ENCODE data around the gene ELP1. TPM values are rescaled to one million over a fixed set of nuclear protein-coding genes. Genes with fewer than 3 reads are reported as not detected.
"Not testable (repeated sequence)": the region's sequence is repeated elsewhere in the genome, so short reads cannot be mapped to it uniquely, and the experiment has no call there.

The ELP1 gene
- total and polyA plus RNA-seq, 2 donors (not counting 3 experiments of a cell fraction or from before 2014, with no cell fraction given) = 12.6 to 21.8 TPM

- Histone ChIP-seq H3K27ac (ENCODE audit: insufficient read depth, low read depth, low read length) (no peak overlapping the region), H3K4me3 (replicated peaks in 1 of 3; ENCODE audit: insufficient read depth in 1 of 3, low read depth in 1 of 3, low read length in 3 of 3) (no peak overlapping the region), H3K9ac (replicated peaks; ENCODE audit: extremely low read depth, insufficient read depth, low read length) (no peak overlapping the region), H3K9me1 (replicated peaks; ENCODE audit: control insufficient read depth, extremely low read depth, insufficient read depth, low read length) (no peaks in the 10 kb centered on the region), H3K9me3 (replicated peaks; ENCODE audit: control insufficient read depth, insufficient read depth, low read length) (no peaks in the 10 kb centered on the region), H3K27me3 (ENCODE audit: control insufficient read depth in 2 of 2, insufficient read depth in 2 of 2, low read length in 2 of 2) (no peaks in the 10 kb centered on the region), H3K4me2 (ENCODE audit: insufficient read depth, low read length) (no peak overlapping the region), H3K79me2 (ENCODE audit: control insufficient read depth, insufficient read depth, low read length) (no peaks in the 10 kb centered on the region), H4K20me1 (replicated peaks; ENCODE audit: control insufficient read depth, extremely low read depth, insufficient read depth, low read length) (no peaks in the 10 kb centered on the region), H3K36me3 (ENCODE audit: control insufficient read depth in 2 of 2, extremely low read depth in 1 of 2, insufficient read depth in 2 of 2, low read length in 2 of 2) (peaks cover 0 to 6% of the 10 kb centered on the region in 2 experiments), H3K4me1 (ENCODE audit: control insufficient read depth, extremely low read depth, insufficient read depth, low read length) (no peaks in the 10 kb centered on the region), H2AFZ (ENCODE audit: low read depth, low read length) (no peak overlapping the region)
- intact Hi-C loops (cut with micrococcal nuclease) = no loop called here
- dilution Hi-C loops (cut with MboI; ENCODE audit: extremely low pct_ligation_motif_present, low sequenced_read_pairs) = no loop called here
- CTCF ChIA-PET = no interaction called here
- TF ChIP-seq MYC (IDR thresholded peaks at IDR 0.05; ENCODE audit: low read depth, low read length) = no peak
- no peak for TF ChIP-seq POLR2A (IDR thresholded peaks at IDR 0.05; ENCODE audit: low read depth, low read length)
- TF ChIP-seq EZH2 (IDR thresholded peaks at IDR 0.05; ENCODE audit: borderline replicate concordance, low read depth, low read length, severe bottlenecking) = no peak
- no peak for TF ChIP-seq POLR2AphosphoS5 (IDR thresholded peaks at IDR 0.05; ENCODE audit: insufficient read depth, low read depth, low read length)
- TF ChIP-seq FOS (IDR thresholded peaks at IDR 0.05; ENCODE audit: borderline replicate concordance, insufficient read depth, low read length) = no peak
- TF ChIP-seq JUN (IDR thresholded peaks at IDR 0.05; ENCODE audit: borderline replicate concordance, insufficient read depth, insufficient read length, low read depth) = no peak
- no peak for TF ChIP-seq GATA2 (IDR thresholded peaks at IDR 0.05; ENCODE audit: insufficient read depth, insufficient read length, low read depth, low read length)
- TF ChIP-seq, protein P1, sequence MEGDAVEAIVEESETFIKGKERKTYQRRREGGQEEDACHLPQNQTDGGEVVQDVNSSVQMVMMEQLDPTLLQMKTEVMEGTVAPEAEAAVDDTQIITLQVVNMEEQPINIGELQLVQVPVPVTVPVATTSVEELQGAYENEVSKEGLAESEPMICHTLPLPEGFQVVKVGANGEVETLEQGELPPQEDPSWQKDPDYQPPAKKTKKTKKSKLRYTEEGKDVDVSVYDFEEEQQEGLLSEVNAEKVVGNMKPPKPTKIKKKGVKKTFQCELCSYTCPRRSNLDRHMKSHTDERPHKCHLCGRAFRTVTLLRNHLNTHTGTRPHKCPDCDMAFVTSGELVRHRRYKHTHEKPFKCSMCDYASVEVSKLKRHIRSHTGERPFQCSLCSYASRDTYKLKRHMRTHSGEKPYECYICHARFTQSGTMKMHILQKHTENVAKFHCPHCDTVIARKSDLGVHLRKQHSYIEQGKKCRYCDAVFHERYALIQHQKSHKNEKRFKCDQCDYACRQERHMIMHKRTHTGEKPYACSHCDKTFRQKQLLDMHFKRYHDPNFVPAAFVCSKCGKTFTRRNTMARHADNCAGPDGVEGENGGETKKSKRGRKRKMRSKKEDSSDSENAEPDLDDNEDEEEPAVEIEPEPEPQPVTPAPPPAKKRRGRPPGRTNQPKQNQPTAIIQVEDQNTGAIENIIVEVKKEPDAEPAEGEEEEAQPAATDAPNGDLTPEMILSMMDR (IDR thresholded peaks at IDR 0.05; ENCODE audit: extremely low read depth in 1 of 2, insufficient read depth in 1 of 2, low read depth in 1 of 2, low read length in 2 of 2) = no peak
- TF ChIP-seq, protein P2, sequence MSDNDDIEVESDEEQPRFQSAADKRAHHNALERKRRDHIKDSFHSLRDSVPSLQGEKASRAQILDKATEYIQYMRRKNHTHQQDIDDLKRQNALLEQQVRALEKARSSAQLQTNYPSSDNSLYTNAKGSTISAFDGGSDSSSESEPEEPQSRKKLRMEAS (IDR thresholded peaks at IDR 0.05; ENCODE audit: insufficient read depth, insufficient read length) = no peak
- DNase-seq (ENCODE audit: low read depth, low spot score) (no peak), FAIRE-seq (no peak)
- POLR2A ChIA-PET = no interaction called here
- no TSS peak for BruUV-seq (replicated peaks)
Observed at GRCh38 chr9:108972186-108972585, 38.3 kb upstream of the ELP1 start.

DNA sequence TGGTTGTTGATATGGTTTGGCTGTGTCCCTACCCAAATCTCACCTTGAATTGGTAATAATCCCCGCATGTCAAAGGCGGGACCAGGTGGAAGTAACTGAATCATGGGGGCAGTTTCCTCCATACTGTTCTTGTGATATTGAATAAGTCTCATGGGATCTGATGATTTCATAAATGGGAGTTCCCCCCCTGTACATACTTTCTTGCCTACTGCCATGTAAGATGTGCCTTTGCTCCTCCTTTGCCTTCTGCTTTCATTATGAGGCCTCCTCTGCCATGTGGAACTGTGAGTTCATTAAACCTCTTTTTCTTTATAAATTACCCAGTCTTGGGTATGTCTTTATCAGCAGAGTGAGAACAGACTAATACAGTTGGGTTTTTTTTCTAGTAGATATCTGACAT, 37.5 kb upstream of the ELP1 start:
- DNase-seq (ENCODE audit: low read depth, low spot score); H3K9me3 ChIP-seq (replicated peaks; ENCODE audit: control insufficient read depth, insufficient read depth, low read length); FAIRE-seq; H3K9ac ChIP-seq (replicated peaks; ENCODE audit: extremely low read depth, insufficient read depth, low read length); intact Hi-C loops (cut with micrococcal nuclease); dilution Hi-C loops (cut with MboI; ENCODE audit: extremely low pct_ligation_motif_present, low sequenced_read_pairs); H2AFZ ChIP-seq (ENCODE audit: low read depth, low read length); POLR2A ChIA-PET; H3K4me3 ChIP-seq (replicated peaks in 1 of 3; ENCODE audit: insufficient read depth in 1 of 3, low read depth in 1 of 3, low read length in 3 of 3); H3K79me2 ChIP-seq (ENCODE audit: control insufficient read depth, insufficient read depth, low read length); H3K4me2 ChIP-seq (ENCODE audit: insufficient read depth, low read length); H3K36me3 ChIP-seq (ENCODE audit: control insufficient read depth in 2 of 2, extremely low read depth in 1 of 2, insufficient read depth in 2 of 2, low read length in 2 of 2); H3K9me1 ChIP-seq (replicated peaks; ENCODE audit: control insufficient read depth, extremely low read depth, insufficient read depth, low read length); H3K27me3 ChIP-seq (ENCODE audit: control insufficient read depth in 2 of 2, insufficient read depth in 2 of 2, low read length in 2 of 2); H3K27ac ChIP-seq (ENCODE audit: insufficient read depth, low read depth, low read length); H4K20me1 ChIP-seq (replicated peaks; ENCODE audit: control insufficient read depth, extremely low read depth, insufficient read depth, low read length); BruUV-seq (replicated peaks); H3K4me1 ChIP-seq (ENCODE audit: control insufficient read depth, extremely low read depth, insufficient read depth, low read length): not testable (repeated sequence)
- CTCF ChIA-PET = interaction anchor here (0.7 kb wide), 1 partner anchor 486 kb away, joined by 3 read pairs; no protein-coding TSS in a partner anchor

All from endothelial cell of umbilical vein (primary cell).